HG03354 (cell line): ENCODE results near the gene NFS1.
"Not testable (repeated sequence)": the region's sequence is repeated elsewhere in the genome, so short reads cannot be mapped to it uniquely, and the experiment has no call there.

Experiments
- ATAC-seq: cut with Tn5 transposase; IDR thresholded peaks from one replicate; pipeline ENCODE4 v1.9.1; 2021; ENCODE audit warnings: mild to moderate bottlenecking; ENCODE audit not compliant: unreplicated experiment, poor library complexity, severe bottlenecking

Gene NFS1

GRCh38 chr20:35711588-35712209 is 12.5 kb upstream of the NFS1 start:
- no peak for ATAC-seq

- ATAC-seq, result no peak
Measured at GRCh38 chr20:35710884-35711587, 11.9 kb upstream of the NFS1 start.

- ATAC-seq, result no peak
Measured at GRCh38 chr20:35710039-35710438, 10.9 kb upstream of the NFS1 start.

- no peak for ATAC-seq
Measured at GRCh38 chr20:35709259-35709658, 10.1 kb upstream of the NFS1 start.

GRCh38 chr20:35708502-35708901 is 9.3 kb upstream of the NFS1 start:
- no peak for ATAC-seq

GRCh38 chr20:35706591-35707529 is 7.7 kb upstream of the NFS1 start:
- not testable (repeated sequence) for ATAC-seq

GRCh38 chr20:35705894-35706293 is 6.7 kb upstream of the NFS1 start:
- not testable (repeated sequence) for ATAC-seq

GRCh38 chr20:35704514-35705261 is 5.5 kb upstream of the NFS1 start:
- no peak for ATAC-seq

GRCh38 chr20:35702824-35703695 is 3.9 kb upstream of the NFS1 start:
- ATAC-seq, result no peak

GRCh38 chr20:35702051-35702823 is 3.1 kb upstream of the NFS1 start:
- no peak for ATAC-seq

GRCh38 chr20:35700625-35701148 is 1.5 kb upstream of the NFS1 start:
- ATAC-seq, result no peak

GRCh38 chr20:35699957-35700624 is 939 bp upstream of the NFS1 start:
- no peak for ATAC-seq

GRCh38 chr20:35698298-35699126 is 640 bp downstream of the NFS1 start:
- peak; percentile 23 for ATAC-seq

GRCh38 chr20:35697696-35698297 is 1.4 kb downstream of the NFS1 start:
- no peak for ATAC-seq

- ATAC-seq, result no peak
Measured at GRCh38 chr20:35695978-35696377, 3.2 kb downstream of the NFS1 start.

- ATAC-seq, result no peak
Measured at GRCh38 chr20:35695245-35695749, 3.9 kb downstream of the NFS1 start.
